Coronary artery (tissue), 2 donors: ENCODE data around the gene OR2D3.
"Not testable (repeated sequence)": the region's sequence is repeated elsewhere in the genome, so short reads cannot be mapped to it uniquely, and the experiment has no call there.

Experiments used
- DNase-seq: peaks from one replicate; pipeline ENCODE4 v3.0.0-alpha.2; 2017; ENCODE audit warnings: low spot score
- H3K27ac ChIP-seq, 2 donors: fragments of 200-600 bp; sonication (generic); one replicate each; pipeline ENCODE4 v1.5.1; 2016 to 2019
- H3K4me3 ChIP-seq: fragments of 200-600 bp; sonication (generic); 2 replicates; pipeline ENCODE4 v1.5.1; 2016; ENCODE audit warnings: mild to moderate bottlenecking, moderate library complexity
- TF ChIP-seq, protein P1 (sequence below): fragments of 200-600 bp; sonication (generic); IDR thresholded peaks from one replicate; pipeline ENCODE4 v1.5.1; 2019; ENCODE audit warnings: antibody characterized with exemption

The OR2D3 gene

DNA sequence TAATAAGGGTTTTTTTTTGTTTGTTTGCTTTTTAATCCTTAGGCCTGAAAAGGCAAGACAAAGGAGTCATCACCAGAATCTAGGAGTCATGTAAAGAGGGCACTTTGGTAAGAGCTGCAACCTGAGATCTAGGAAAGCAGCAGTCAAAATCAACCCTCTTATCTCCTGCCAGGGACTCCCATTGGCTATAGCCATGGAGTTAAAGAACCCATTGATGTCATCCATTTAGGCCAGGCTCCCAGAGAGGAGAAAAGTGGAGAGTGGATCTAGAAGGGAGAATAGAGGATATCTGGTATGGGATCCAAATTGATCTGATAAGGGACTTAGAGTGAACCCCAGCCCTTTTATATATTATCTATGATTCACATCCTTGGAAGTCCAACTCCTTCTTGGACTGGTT is 41.3 kb downstream of the OR2D3 start:
- Histone ChIP-seq H3K27ac (no peak overlapping the region), H3K4me3 (no peak overlapping the region)
- no peak for DNase-seq
- TF ChIP-seq, protein P1, sequence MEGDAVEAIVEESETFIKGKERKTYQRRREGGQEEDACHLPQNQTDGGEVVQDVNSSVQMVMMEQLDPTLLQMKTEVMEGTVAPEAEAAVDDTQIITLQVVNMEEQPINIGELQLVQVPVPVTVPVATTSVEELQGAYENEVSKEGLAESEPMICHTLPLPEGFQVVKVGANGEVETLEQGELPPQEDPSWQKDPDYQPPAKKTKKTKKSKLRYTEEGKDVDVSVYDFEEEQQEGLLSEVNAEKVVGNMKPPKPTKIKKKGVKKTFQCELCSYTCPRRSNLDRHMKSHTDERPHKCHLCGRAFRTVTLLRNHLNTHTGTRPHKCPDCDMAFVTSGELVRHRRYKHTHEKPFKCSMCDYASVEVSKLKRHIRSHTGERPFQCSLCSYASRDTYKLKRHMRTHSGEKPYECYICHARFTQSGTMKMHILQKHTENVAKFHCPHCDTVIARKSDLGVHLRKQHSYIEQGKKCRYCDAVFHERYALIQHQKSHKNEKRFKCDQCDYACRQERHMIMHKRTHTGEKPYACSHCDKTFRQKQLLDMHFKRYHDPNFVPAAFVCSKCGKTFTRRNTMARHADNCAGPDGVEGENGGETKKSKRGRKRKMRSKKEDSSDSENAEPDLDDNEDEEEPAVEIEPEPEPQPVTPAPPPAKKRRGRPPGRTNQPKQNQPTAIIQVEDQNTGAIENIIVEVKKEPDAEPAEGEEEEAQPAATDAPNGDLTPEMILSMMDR, result no peak

DNA sequence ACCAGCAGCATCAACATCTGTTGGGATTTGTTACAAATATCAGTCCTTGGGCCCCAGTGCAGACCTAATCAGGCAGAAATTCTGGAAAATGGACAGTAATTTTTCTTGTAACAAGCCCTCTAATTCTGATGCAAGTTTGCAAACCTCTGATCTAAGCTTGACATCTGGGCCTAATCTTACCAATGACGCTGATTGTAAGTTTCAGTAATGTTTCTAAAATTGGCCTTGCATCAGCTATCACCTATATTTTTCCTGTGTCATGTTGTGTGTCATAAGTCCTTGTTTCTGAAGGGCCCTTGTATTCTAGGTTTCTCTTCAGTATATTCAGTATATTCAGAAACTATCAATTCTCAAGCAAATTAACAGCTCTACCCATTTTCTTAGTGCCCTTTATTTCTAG is 41.9 kb downstream of the OR2D3 start:
- Histone ChIP-seq H3K27ac (no peak overlapping the region), H3K4me3 (no peak overlapping the region)
- DNase-seq, result no peak
- TF ChIP-seq, protein P1, result no peak

DNA sequence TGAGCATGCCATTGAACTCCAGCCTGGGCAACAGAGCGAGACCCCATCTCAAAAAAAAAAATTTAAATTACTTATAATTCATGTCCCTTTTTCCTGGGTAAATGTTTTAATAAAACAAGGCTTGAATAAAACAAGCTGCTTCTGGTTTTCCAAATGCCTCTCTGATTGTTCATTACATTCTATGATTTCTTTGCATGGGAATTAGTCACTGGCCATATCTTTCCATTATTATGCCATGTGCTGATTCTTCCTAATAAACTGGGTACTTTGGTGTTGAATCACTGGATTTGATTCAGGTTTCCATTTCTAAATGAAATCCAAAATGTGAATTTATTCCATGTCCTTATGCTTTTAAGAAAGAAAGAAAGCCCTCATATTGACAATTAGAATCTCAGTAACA is 48.0 kb downstream of the OR2D3 start:
- no peak overlapping the region for H3K27ac ChIP-seq
- DNase-seq, result no peak
- TF ChIP-seq, protein P1, result no peak
- H3K4me3 ChIP-seq, result no peak overlapping the region

DNA sequence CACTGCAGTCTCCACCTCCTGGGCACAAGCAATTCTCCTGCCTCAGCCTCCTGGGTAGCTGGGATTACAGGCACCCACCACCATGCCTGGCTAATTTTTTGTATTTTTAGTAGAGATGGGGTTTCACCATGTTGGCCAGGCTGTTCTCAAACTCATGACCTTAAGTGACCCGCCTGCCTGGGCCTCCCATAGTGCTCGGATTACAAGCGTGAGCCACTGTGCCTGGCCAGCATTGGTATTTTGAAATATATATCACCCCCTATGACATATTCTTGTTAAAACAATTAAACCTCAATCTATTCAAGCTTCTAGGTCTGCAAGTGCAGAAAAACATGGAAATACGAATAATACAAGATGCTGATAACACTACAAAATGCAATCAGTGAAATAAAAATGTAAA is 49.1 kb downstream of the OR2D3 start:
- H3K4me3 ChIP-seq, result not testable (repeated sequence)

More for the DNA sequence above, 49.1 kb downstream of the OR2D3 start:
- not testable (repeated sequence) for H3K27ac ChIP-seq, DNase-seq
